B cell (primary cell): ENCODE results near the gene VPS26A. TPM values are rescaled to one million over a fixed set of nuclear protein-coding genes. Genes with fewer than 3 reads are reported as not detected.

ENCODE experiments used
- ATAC-seq: fragments of 200-7000 bp; cut with Tn5 transposase; one replicate; pipeline ENCODE4 v1.10.0; 2021; ENCODE audit warnings: low read depth, mild to moderate bottlenecking, moderate number of reproducible peaks, moderate library complexity
- CTCF ChIA-PET: fragments of 350-600 bp; sonication (Branson Sonifier 250); formaldehyde crosslinking; loops from one replicate; lab custom pipeline; 2021; ENCODE audit warnings: antibody characterized with exemption, inconsistent platforms; lab: Charles Lee
- POLR2A ChIA-PET: fragments of 350-600 bp; sonication (Branson Sonifier 250); formaldehyde crosslinking; loops from one replicate; lab custom pipeline; 2021; ENCODE audit warnings: antibody characterized with exemption; lab: Charles Lee
- DNase-seq: peaks from one replicate; pipeline ENCODE4 v3.0.0; 2013
- H2AFZ ChIP-seq: 2 replicates; pipeline ENCODE4 v1.6.1; 2012; ENCODE audit warnings: mild to moderate bottlenecking, low read depth, low read length; ENCODE audit not compliant: insufficient read depth, poor library complexity, severe bottlenecking
- H3K27ac ChIP-seq, 2 donors: 1 replicate in 1 of 2; 2 replicates in 1 of 2; pipeline ENCODE4 v1.5.1; 2012 to 2013; ENCODE audit warnings: low read length in 2 of 2, mild to moderate bottlenecking in 2 of 2, moderate library complexity in 1 of 2
- H3K27me3 ChIP-seq, 4 experiments: fragments of 200-600 bp in 1 of 4; sonication (generic) in 1 of 4; replicated peaks in 1 of 4; 1 replicate in 2 of 4; 2 replicates in 2 of 4; pipeline versions ENCODE4 v1.6.1 to v1.7.0; 2013 to 2016; ENCODE audit warnings: low read length in 3 of 4, mild to moderate bottlenecking in 2 of 4, mixed read lengths in 1 of 4, moderate library complexity in 1 of 4; ENCODE audit not compliant: insufficient read depth in 4 of 4, control insufficient read depth in 3 of 4; ENCODE audit errors: control extremely low read depth in 1 of 4
- H3K36me3 ChIP-seq, 2 experiments: replicated peaks in 1 of 2; 1 replicate in 1 of 2; 2 replicates in 1 of 2; pipeline versions ENCODE4 v1.6.1 to v1.7.1; 2013; ENCODE audit warnings: low read length in 1 of 2; ENCODE audit not compliant: insufficient read depth in 2 of 2, control insufficient read depth in 1 of 2; ENCODE audit errors: control extremely low read depth in 1 of 2, extremely low read depth in 1 of 2
- H3K4me1 ChIP-seq, 2 donors: fragments of 200-600 bp in 1 of 2; sonication (generic) in 1 of 2; 1 replicate in 1 of 2; 2 replicates in 1 of 2; pipeline versions ENCODE4 v1.5.1 to v1.6.1; 2013 to 2017; ENCODE audit warnings: low read length in 2 of 2; ENCODE audit not compliant: control insufficient read depth in 2 of 2, insufficient read depth in 2 of 2
- H3K4me2 ChIP-seq: replicated peaks from 2 replicates; pipeline ENCODE3; 2012; ENCODE audit warnings: mild to moderate bottlenecking, low read depth, low read length; ENCODE audit not compliant: poor library complexity, severe bottlenecking
- H3K4me3 ChIP-seq, 5 experiments: fragments of 200-600 bp in 1 of 5; sonication (generic) in 1 of 5; 1 replicate in 3 of 5; 2 replicates in 2 of 5; pipeline versions ENCODE4 v1.5.1 to v1.7.0; 2011 to 2016; ENCODE audit warnings: low read length in 4 of 5, mild to moderate bottlenecking in 4 of 5, low read depth in 2 of 5, control low read depth in 1 of 5, moderate library complexity in 1 of 5; ENCODE audit not compliant: insufficient read depth in 1 of 5; ENCODE audit errors: control extremely low read depth in 1 of 5, extremely low read depth in 1 of 5
- H3K79me2 ChIP-seq: fragments of 200-600 bp; sonication (generic); one replicate; pipeline ENCODE4 v1.6.0; 2016; ENCODE audit warnings: low read length; ENCODE audit not compliant: control insufficient read depth, insufficient read depth
- H3K9ac ChIP-seq: fragments of 200-600 bp; sonication (generic); 2 replicates; pipeline ENCODE4 v1.6.1; 2017; ENCODE audit warnings: mild to moderate bottlenecking, low read length, moderate library complexity
- H3K9me3 ChIP-seq, 3 donors: one replicate each; pipeline versions ENCODE4 v1.6.1 to v1.7.1; 2013; ENCODE audit warnings: low read length in 2 of 3; ENCODE audit not compliant: control insufficient read depth in 2 of 3, insufficient read depth in 1 of 3; ENCODE audit errors: control extremely low read depth in 1 of 3
- H4K20me1 ChIP-seq: 2 replicates; pipeline ENCODE4 v1.6.0; 2012; ENCODE audit warnings: mild to moderate bottlenecking, low read length; ENCODE audit not compliant: insufficient read depth, control insufficient read depth, poor library complexity, severe bottlenecking
- H3K27ac Mint-ChIP-seq: one replicate; pipeline ENCODE4 v1.8.0; 2021; ENCODE audit warnings: mixed read lengths
- H3K27me3 Mint-ChIP-seq: one replicate; pipeline ENCODE4 v1.8.0; 2021; ENCODE audit warnings: mixed read lengths
- H3K4me1 Mint-ChIP-seq: one replicate; pipeline ENCODE4 v1.8.0; 2021; ENCODE audit warnings: mixed read lengths
- H3K4me3 Mint-ChIP-seq: one replicate; pipeline ENCODE4 v1.8.0; 2021; ENCODE audit warnings: mixed read lengths
- H3K9me3 Mint-ChIP-seq: one replicate; pipeline ENCODE4 v1.8.0; 2022; ENCODE audit warnings: mixed read lengths; ENCODE audit not compliant: insufficient read depth
- EZH2 ChIP-seq: IDR thresholded peaks from 2 replicates; pipeline ENCODE4 v1.6.1; 2012; ENCODE audit warnings: borderline replicate concordance, low read depth, mild to moderate bottlenecking, moderate library complexity, low read length; ENCODE audit not compliant: insufficient read depth, poor library complexity, severe bottlenecking
- WGBS: methylation state at CpG from one replicate; pipeline ENCODE4 v1.1.5; 2013; ENCODE audit warnings: missing lambda C conversion rate; ENCODE audit not compliant: insufficient coverage; 5-methylcytosine and 5-hydroxymethylcytosine counted together
- intact Hi-C: fragments of 100-400 bp; cut with micrococcal nuclease; formaldehyde crosslinking; loops from one replicate; pipeline ENCODE4 v1.10.0; 2022
- polyA plus RNA-seq: library from polyadenylated mRNA; depleted of rRNA; stranded (reverse); fragments of >200 nt; gene quantifications from 2 replicates; pipeline ENCODE4 v1.2.3, GENCODE V29; 2012
- total RNA-seq, 2 donors: library from RNA; stranded (reverse); fragments of 120-200 nt in 1 of 2; gene quantifications; 1 replicate in 1 of 2; 2 replicates in 1 of 2; pipeline versions ENCODE4 v1.2.3 to v1.2.4, GENCODE V29; 2013 to 2022
- TF ChIP-seq, protein P1 (sequence below): fragments of 200-600 bp; IDR thresholded peaks from one replicate; pipeline ENCODE4 v1.8.0; 2022; ENCODE audit warnings: antibody characterized with exemption, mild to moderate bottlenecking

Gene VPS26A
- total and polyA plus RNA-seq, 2 donors (not counting 1 experiment from before 2014, with no cell fraction given): 5.0 to 29.9 TPM

DNA sequence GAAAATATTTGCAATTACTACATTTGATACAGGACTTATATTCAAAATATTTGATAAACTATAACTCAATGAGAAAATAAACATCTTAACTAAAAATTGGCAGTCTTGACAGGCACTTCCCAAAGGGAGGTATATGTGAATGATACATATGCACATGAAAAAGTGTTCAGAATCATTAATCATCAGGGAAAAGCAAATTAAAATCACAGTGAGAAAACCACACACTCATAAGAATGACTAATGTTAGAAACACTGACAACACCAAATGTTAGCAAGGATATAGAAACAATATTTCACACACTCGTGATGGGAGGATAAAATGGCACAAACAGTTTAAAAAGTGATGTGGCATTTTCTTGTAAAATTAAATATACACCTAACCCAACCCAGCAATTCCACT is 4.1 kb upstream of the VPS26A start:
- POLR2A ChIA-PET: no interaction called here
- no CpG with 5 or more reads among the region's 1 CpG for WGBS
- ATAC-seq: no peak

DNA sequence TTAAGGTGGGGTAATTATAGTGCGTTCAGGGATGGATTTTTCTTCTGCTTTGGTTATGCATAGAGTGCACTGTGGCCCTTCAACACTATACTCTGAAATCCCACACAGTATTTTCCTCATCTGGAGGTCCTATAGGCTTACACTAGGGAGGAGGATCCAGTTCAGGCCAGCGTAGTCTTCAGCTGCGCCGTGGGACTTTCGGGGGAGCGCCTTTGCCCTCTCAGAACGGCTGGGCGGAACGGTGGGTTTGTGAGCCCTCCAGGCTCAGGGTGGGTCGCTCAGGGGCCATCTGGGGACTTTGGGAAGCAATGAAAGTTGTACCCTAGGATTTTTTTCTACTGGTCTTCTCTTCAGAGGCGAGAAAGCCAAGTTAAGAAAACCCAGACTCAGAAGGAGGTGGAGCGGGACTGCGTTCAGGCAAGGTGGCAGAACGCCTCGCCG is 652 bp upstream of the VPS26A start:
- Histone ChIP-seq H3K4me1 (peaks cover 12% of the 10 kb centered on the region in 2 donors), H3K27ac (peak overlapping the region; percentile 89 to 95), H3K27me3 (no peaks in the 10 kb centered on the region), H3K79me2 (peaks cover 44% of the 10 kb centered on the region), H3K9ac (peak overlapping the region; percentile 73), H4K20me1 (peaks cover 7% of the 10 kb centered on the region), H3K9me3 (no peaks in the 10 kb centered on the region), H3K4me3 (peak overlapping the region; percentile 57 to 92 (median 74)), H3K4me2 (peak overlapping the region; percentile 82), H2AFZ (peak overlapping the region; percentile 84), H3K36me3 (no peaks in the 10 kb centered on the region)
- Mint-ChIP-seq H3K4me3 (peak overlapping the region; percentile 93), H3K4me1 (peaks cover 15% of the 10 kb centered on the region), H3K27ac (peak overlapping the region; percentile 98), H3K9me3 (no peaks in the 10 kb centered on the region), H3K27me3 (no peaks in the 10 kb centered on the region)
- CTCF ChIA-PET: interaction anchor here (2.0 to 3.9 kb wide), 3 partner anchors 29 to 167 kb away, joined by 6 to 23 read pairs (median 12); partner anchors contain the start of gene DDX21
- peak; percentile 7 for ATAC-seq
- no peak for DNase-seq
- intact Hi-C loops: loop anchor here (1.0 to 5.0 kb wide), 7 partner anchors 30 to 403 kb away; partner anchors contain the start of genes CCAR1, DDX50 and HKDC1
- TF ChIP-seq, protein P1, sequence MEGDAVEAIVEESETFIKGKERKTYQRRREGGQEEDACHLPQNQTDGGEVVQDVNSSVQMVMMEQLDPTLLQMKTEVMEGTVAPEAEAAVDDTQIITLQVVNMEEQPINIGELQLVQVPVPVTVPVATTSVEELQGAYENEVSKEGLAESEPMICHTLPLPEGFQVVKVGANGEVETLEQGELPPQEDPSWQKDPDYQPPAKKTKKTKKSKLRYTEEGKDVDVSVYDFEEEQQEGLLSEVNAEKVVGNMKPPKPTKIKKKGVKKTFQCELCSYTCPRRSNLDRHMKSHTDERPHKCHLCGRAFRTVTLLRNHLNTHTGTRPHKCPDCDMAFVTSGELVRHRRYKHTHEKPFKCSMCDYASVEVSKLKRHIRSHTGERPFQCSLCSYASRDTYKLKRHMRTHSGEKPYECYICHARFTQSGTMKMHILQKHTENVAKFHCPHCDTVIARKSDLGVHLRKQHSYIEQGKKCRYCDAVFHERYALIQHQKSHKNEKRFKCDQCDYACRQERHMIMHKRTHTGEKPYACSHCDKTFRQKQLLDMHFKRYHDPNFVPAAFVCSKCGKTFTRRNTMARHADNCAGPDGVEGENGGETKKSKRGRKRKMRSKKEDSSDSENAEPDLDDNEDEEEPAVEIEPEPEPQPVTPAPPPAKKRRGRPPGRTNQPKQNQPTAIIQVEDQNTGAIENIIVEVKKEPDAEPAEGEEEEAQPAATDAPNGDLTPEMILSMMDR: no peak
- no peak for TF ChIP-seq EZH2
- POLR2A ChIA-PET: no interaction called here
- under 1% methylated on average over 15 of the region's 16 CpGs for WGBS

More for the DNA sequence above, 4.1 kb upstream of the VPS26A start:
- no peak overlapping the region for H3K27ac ChIP-seq
- H3K4me3 ChIP-seq: no peak overlapping the region
- H3K4me1 ChIP-seq: peaks cover 3 to 4% of the 10 kb centered on the region in 2 donors
- intact Hi-C loops: loop anchor here (5.0 kb wide), 1 partner anchor 102 kb away; the partner anchor contains the start of gene HKDC1
- H3K27me3 ChIP-seq: no peaks in the 10 kb centered on the region
- no peak overlapping the region for H3K4me2 ChIP-seq
- no peak overlapping the region for H3K9ac ChIP-seq
- Mint-ChIP-seq H3K4me3 (no peak overlapping the region), H3K27ac (no peak overlapping the region), H3K4me1 (peaks cover 6% of the 10 kb centered on the region), H3K9me3 (no peaks in the 10 kb centered on the region), H3K27me3 (no peaks in the 10 kb centered on the region)
- TF ChIP-seq, protein P1: no peak
- TF ChIP-seq EZH2: no peak
- H3K79me2 ChIP-seq: peaks cover 10% of the 10 kb centered on the region
- CTCF ChIA-PET: interaction anchor here (0.6 kb wide), 1 partner anchor 43 kb away, joined by 3 read pairs; no protein-coding TSS in a partner anchor
- no peak overlapping the region for H2AFZ ChIP-seq
- H4K20me1 ChIP-seq: no peaks in the 10 kb centered on the region
- H3K36me3 ChIP-seq: no peaks in the 10 kb centered on the region
- DNase-seq: no peak
- no peaks in the 10 kb centered on the region for H3K9me3 ChIP-seq
